ENCODE results near the gene C12orf75.
"Not testable (repeated sequence)": the region's sequence is repeated elsewhere in the genome, so short reads cannot be mapped to it uniquely, and the experiment has no call there.

C12orf75 gene

DNA sequence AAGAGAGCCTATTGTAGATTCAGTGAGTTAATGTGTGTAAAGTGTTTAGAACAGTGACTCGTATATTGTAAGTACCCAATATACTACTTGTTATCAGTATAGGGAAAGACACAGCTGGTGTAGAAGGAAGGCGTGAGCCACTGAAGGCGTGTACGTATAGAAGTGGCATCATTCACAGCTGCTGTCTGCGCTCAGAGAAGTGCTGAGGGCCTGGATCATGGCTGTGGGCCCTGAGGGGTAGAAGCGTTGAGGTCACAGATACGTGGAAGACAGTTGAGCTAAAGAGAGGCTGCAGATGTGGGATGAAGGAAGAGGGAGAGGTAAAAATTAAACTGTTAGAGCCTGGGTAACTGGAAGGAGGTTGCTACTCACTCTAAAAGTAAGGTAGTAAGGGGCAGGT is 5.9 kb downstream of the C12orf75 start:
- no peak for DNase-seq (ENCODE audit: low read depth)

DNA sequence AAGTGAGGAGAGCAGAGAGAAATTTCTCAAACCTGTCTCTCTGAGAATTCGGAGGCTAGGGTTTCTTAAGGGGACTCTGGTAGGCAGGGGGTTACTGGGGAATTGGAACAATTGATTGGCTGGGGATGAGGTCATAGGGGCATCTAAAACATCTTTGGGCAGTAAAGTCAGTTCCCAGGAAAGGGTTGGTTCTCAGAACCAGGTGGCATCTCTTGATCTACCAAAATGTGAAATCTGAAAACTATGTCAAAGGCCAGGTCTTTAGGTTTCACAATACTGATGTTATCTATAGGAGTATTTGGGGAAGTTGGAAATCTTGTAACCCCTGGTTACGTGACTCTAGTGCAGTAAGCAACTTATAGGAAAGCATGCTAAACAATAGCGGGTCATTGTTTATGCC is 6.9 kb downstream of the C12orf75 start:
- DNase-seq (ENCODE audit: low read depth) = no peak

DNA sequence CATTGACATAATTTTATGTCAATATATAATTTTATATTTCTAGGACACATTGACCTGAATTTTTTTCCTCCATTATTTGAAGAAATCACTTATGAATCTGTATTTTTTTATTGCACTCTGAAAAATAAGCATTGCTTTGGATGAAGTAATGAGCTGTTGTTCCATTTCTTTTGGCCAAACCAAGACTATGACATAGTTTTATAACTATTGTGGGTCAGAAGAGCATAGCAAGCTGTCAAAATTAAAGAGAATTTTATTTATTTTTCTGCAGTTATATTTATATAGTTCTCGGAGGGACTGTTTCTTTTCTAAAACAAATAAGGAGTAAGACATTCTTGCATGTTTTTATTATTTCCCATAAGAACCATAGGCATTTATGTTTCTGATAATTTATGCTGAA is 8.5 kb downstream of the C12orf75 start:
- DNase-seq (ENCODE audit: low read depth) = no peak

DNA sequence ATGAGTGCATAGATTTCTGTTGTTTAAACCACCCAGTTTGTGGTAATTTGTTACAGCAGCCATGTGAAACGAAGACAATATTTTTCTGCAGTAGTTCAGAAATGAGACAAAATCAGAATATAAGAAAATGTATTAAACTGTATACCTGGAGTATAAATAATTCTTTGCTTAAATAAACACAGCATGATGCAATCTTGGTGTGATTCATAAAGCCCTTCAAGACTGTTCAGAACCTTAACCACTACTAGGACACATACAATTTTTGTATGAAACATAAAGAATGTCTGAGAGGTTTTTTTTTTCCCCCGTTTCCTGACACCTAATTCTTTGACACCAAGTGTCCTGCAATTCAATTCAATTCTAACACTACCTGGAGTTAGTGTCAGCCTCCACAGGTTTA is 10.5 kb downstream of the C12orf75 start:
- DNase-seq (ENCODE audit: low read depth) = no peak

DNA sequence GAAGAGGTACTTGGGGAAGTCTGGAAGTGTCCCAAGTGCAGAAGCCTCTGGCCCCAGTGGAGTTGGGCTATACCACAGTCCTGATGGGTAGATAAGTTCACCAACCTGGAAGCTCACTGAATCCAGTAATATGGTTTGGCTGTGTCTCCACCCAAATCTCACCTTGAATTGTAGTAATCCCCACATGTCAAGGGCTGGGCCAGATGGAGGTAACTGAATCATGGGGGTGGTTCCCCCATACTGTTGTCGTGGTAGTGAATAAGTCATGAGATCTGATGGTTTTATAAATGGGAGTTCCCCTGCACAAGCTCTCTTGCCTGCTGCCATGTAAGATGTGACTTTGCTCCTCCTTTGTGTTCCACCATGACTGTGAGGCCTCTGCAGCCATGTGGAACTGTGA is 11.1 kb downstream of the C12orf75 start:
- not testable (repeated sequence) for DNase-seq (ENCODE audit: low read depth)

DNA sequence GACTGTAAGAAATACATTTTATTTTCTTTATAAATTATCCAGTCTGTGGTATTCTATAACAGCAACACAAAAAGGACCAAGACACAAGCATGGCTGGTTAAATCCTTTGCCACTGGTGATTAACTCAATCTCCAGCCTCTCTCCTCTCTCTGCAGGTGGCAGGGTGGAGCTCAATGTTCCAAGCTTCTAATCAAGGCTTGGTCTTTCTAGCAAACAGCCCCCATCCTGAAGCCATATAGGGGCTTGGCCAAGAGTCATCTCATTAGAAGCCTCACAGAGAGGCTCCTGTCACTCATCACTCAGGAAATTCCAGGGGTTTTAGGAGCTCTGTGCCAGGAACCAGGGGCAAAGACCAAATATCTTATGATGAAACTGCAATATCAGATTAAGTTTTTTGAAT is 12.0 kb downstream of the C12orf75 start:
- no peak for DNase-seq (ENCODE audit: low read depth)

DNA sequence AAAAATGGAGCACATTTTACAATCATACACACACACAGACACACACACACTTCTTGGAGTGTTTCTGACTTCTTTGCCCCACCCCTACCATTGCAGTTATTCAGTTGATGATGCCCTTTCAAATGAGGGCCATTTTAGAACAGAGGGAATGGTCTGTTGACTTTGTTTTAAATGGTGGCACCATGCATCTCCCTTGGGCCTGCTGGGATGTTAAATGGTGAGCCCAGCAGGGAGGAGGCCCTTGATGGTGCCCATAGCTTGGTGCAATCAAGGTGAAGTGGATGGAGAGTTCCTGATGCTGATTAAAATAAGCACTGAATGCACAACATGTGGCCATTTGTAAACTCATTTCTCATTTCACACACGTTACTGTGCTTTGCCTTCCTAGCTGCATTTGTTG is 13.3 kb downstream of the C12orf75 start:
- no peak for DNase-seq (ENCODE audit: low read depth)

DNA sequence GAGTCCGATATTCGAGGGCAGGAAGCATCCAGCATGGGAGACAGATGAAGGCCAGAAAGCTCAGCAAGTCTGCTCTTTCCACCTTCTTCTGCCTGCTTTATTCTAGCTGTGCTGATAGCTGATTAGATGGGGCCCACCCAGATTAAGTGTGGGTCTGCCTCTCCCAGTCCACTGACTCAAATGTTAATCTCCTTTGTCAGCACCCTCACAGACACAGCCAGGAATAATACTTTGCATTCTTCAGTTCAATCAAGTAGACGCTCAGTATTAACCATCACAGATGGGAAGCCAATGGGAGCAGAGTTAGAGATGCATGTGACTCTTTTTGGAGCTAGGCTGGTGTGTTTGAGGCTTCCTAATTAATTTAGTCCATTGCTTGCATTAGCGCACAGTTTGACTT is 17.0 kb downstream of the C12orf75 start:
- no peak for DNase-seq (ENCODE audit: low read depth)

DNA sequence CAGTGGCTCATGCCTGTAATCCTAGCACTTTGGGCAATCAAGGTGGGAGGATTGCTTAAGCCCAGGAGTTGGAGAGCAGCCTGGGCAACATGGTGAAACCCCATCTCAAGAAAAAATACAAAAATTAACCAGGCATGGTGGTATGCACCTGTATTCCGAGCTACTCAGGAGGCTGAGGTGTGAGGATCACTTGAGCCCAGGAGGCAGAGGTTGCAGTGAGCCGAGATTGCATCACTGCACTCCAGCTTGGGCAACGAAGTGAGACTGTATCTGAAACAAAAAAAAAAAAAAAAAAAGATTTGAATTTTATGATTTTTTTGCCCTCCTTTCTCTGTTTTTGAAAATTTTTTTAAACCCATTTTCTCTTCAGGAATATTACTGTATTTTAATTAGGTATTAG is 17.7 kb downstream of the C12orf75 start:
- DNase-seq (ENCODE audit: low read depth) = no peak

DNA sequence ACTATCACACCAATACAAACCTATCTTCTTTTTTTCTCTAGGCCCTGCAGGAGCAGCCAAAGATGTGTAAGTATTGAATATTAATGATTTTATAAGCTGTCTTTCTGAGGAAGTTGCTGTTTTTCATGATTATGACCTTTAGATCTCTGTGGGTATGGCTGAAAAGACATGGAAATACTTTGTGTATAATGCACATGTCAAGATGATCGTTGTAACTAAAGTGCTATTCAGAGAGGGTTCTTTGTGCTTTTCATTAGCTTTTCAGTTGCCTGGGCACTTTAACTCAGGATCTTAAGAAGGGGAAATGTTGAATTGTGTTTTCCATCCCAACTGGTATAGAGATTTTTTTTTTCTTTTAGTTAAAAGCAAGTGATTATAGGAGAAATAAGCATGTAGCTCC is 18.1 kb downstream of the C12orf75 start:
- DNase-seq (ENCODE audit: low read depth) = no peak

DNA sequence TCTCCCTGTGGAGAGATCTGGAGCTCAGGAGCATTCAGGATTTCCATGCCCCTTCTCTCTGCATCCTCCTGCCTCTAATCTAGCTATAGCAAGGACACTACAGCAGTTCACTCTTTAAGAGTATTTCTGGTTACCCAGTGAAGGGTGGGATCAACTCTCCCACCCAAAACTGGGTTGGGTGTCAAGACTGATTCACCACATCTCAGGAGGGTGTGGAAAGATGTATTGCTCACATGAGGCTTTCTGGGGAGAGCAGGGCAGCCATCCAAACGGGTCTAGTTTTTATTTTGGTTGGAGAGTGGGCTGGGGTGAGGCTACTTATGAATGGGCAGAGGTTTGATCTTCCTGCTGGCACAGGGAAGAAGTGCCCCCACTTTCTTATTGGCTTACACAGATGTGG is 18.6 kb downstream of the C12orf75 start:
- no peak for DNase-seq (ENCODE audit: low read depth)

DNA sequence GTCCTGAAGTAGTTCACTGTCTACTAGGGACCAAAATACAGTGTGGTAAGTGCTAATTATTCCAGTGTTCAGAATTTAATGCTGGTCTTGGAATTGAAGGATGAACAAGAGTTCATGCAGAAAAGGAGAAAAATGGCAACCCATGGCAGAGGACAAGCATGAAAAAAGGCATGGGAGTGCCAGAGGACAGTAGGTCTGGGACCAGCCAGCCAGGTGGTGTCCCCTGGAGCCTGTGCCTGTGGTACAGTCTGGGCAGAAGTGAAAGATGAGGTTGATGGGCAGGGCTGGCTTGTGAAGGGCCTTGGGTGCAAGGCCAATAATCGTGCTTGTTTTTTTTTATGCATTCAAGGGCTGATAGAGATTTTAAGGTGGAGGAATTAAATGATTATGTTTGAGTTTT is 21.0 kb downstream of the C12orf75 start:
- DNase-seq (ENCODE audit: low read depth) = no peak

DNA sequence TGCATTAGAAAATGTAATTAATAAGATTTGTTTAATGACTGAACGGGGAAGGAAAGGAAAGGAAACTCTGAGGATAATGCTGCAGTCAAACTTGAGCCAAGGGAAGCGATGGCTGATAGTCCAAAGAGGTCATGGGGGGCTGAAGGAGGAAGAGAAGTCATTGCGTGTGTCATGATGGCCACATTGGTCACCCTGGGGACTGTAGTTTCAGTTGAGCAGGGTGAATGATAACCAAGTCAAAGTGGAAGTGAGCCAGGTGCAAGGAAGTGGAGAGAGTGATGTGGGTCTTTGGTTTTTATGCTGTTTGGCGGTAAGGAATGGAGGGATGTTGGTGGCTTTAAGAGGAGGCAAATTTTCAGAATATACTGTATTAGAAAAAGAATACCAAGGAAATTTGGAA is 21.6 kb downstream of the C12orf75 start:
- no peak for DNase-seq (ENCODE audit: low read depth)

DNA sequence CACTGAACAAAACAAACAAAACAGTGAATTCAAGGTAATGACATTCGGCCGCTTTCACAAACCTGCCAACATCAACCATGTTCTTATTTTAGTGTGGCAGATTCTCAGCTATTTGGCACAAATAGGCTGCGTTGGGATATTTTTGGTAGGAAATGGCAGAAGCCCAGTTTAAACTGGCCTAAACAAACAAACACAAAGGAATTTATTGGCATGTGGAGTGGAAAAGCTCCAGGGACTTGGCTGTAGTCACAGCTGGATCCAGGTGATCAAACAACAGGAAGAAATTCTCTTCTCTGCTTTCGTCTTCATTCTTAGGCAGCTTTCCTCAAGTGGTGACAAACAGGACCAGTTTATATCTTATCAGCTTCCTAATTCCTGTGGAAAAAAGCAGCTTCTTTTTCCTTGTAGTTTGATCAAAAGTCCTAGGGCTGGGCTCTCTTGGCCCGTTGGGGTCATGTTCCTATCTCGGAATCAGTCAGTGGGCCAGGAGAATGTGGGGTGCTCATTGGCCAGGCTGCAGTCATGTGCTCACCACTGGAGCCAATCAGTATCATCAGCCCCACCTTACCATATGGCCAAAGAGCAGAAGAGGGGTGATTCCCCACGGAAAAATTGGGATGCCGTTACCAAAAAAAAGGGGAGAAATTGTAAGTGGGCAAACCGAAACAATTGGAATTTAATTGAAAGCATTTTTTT is 22.6 kb downstream of the C12orf75 start:
- no peak for DNase-seq (ENCODE audit: low read depth)

DNA sequence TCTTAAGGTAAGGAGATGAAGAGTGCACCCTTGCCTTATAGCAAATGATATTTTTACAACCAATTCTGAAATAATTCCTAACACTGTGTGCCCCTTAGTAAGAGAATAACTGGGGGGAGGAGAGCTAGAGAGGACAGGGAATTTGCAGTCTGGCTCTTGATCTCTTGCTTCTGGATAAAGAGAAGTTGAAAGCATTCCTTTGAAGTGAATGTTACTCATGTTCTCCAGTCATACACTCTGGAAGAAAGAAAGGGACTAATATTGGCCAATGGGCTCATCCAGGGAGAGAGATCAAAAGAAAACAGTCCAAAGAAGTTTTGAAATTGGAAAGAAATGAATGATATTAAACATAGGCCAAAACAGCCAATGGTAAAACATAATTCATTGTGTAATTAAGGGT is 25.3 kb downstream of the C12orf75 start:
- DNase-seq (ENCODE audit: low read depth) = no peak

DNA sequence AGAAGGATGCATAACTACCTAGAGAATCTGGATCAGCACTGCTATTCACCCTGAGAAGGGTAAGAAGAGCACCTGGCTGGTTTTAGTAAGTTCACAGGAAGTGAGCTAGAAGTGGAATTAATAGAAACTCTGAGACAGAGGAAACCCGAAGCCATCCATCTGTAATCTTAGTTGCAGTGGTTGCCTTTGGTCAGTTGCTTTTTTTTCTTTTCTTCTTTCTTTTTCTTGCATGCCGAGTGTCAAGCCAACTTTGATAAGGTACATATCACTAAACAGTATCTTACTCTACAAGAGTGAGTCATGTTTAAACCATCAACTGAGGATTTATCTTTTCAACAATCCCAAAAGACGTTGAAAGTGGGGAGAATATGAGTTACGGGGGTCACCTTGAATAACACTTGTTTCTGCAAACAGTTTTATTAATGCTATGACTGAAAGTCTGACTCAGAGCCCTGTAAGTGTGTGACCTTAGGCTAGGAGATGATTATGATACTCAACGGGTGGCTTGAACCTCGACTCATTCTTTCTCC is 26.7 kb downstream of the C12orf75 start:
- DNase-seq (ENCODE audit: low read depth) = no peak

DNA sequence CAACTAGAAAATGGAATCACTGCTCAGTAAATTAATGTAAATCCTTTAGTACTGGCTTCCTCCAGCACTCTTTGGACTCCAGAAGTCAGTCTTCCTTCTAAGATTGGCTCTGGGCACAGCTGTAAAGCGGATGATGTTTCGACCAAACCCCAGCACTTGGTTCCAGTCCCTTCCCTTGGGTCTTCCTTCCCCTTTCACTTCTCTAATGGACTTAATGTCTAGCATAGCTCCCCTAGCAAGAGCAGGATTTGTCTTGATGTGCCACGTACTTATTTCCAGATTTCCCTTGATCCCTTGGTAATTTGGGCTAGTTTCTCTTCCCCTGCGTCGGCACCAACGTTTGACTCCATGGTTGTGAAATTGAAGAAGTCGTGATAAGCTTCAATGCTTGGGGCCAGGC is 28.3 kb downstream of the C12orf75 start:
- DNase-seq (ENCODE audit: low read depth) = no peak

DNA sequence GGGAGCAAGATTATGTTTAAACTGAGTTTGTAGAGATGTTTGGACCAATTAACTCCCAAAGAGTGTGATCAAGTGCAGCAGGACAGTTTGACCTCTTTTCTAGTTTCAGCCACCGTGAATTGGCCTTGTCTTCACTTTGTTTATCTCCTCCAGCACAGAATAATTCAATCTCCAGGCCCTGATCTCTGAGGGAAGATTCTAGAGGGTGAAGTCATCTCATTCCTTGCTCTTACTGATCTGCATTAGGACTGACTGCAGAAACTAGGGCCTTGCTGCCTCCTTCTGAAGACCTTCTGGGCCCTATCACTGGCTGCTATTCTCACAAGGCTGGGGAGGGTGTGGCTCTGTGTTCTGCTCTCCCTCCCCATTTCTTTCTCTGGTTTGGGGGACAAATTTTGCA is 29.4 kb downstream of the C12orf75 start:
- no peak for DNase-seq (ENCODE audit: low read depth)

DNA sequence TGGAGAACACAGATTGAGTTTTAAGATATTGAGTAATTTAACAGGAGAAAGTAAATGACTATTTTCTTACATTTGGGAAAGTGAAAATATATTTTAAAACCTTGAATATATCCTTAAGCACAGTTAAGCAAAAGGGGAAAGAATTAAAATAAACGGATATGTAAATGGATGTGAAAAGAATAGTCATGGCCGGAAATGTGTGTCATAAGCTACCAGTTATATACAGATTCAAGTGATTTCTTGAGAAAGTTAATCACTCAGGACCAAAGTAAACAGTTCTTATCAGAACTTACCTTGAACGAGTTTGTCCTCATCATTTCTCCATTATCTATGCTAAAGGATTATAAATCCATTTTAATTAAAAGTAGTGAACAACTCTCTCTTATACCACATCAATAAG is 33.4 kb downstream of the C12orf75 start:
- no peak for DNase-seq (ENCODE audit: low read depth)

DNA sequence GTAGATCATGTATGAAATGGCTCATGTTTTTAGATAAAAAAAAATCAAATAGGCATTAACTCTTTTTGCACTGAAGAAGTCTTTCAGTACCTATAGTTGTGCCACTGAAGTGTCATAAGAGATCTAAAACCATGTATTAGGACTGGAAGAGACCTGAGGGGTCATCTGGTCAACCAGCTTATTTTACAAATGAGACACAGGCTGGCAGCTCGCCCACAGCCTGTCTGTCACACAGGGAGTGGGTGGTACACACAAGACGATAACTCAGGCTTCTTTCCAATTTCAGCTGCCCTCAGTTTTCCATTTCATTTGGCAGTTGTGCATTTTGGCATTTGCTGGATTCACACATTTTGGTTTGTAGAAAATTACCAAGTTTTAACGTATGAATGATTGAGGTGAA is 34.7 kb downstream of the C12orf75 start:
- no peak for DNase-seq (ENCODE audit: low read depth)

DNA sequence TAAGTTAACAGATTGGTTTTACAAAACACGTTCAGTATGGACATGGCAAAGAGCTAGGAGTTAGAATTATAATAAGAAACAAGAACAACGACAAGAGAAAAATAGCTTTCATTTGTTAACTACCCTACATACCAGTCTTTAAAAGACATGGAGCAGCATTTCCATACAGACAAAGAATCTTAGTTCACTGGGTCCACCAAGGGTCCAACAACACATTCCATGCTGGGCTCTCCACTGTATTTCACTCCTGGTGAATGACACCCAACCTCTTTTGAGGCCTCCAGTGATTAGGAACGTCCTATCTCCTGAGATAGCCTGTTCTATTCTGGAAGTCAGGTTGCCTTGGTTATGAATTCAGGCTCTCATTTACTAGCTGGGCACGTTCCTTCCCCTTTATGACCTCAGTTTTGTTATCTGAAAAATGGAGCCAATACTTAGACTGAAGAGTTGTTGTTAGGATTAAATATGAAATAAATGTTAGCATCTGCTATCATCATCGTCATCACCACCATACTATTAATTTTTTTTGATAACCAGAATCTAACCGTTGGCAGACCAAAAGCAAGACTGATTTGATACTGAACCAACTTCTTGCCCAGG is 37.7 kb downstream of the C12orf75 start:
- DNase-seq (ENCODE audit: low read depth) = no peak

DNA sequence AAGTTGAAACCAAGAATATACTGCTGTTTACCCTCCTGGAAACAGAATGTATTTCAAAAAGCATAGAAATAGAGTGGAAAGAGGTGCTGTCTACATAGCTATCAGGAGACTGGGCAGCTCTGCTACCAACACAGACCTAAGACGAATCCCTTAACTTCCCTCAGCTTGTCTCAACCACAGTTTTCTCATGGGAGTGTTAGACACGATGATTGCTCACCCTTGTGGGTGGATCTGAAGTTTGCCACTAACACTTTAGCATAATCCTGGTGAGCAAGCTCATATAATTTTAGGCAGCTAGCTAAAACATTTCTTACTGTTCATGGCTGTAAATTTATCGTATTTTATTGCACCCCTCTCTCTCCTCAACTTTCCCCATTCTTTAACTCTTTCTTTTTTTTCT is 38.5 kb downstream of the C12orf75 start:
- DNase-seq (ENCODE audit: low read depth) = peak; percentile 51

DNA sequence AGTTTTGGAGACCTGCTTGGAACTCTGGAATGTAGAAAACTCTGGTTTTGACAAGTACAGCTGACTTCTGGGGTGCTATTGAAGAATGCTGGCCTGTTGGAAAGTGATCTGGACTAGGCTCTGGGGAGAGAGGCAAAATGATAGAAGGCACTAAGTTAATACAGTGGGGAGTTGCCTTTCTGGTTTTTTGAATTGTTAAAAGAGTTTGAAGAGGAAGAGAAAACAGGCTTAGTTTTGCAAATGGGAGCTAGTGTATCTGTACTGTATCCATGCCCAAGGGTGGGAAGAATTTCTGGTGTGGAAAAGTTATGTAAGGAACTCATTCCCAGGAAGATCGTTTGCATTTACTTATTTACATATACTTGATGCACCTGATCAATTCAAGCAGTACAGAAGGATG is 43.8 kb downstream of the C12orf75 start:
- no peak for DNase-seq (ENCODE audit: low read depth)

DNA sequence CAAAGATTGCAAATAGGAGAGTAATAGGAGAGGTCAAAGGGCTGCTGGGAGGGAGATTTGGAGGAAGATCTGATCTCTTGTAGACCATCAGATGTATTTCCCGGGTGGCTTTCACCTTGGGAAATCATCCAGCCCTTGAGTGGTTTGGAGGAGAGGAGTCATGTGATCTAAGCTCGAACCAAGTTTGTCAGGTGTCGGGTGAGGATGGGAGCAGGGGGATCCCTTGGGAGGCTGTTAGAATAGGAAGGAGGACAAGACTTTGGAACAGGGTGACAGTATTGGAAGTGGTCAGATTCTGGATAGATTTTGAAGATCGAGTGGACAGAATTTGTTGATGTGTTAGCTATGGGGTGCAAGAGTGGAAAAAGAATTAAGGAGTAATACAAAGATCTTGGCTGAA is 46.6 kb downstream of the C12orf75 start:
- DNase-seq (ENCODE audit: low read depth) = no peak

All from GM04504 (cell line).